HG03565 (cell line): ENCODE measurements around the gene OTUB1.
"Not testable (repeated sequence)": the region's sequence is repeated elsewhere in the genome, so short reads cannot be mapped to it uniquely, and the experiment has no call there.

Source experiments
- ATAC-seq: cut with Tn5 transposase; IDR thresholded peaks from one replicate; pipeline ENCODE4 v1.9.1; 2021; ENCODE audit warnings: mild to moderate bottlenecking, moderate library complexity; ENCODE audit not compliant: unreplicated experiment

OTUB1 gene

GRCh38 chr11:63986156-63986931 is at the start of gene OTUB1:
Gene OTUB1 (plus strand): TSS chr11:63986438. CDS start chr11:63986457, 19 bp downstream.
- peak; percentile 70 for ATAC-seq

- ATAC-seq = peak; percentile 8
Measured at GRCh38 chr11:63937713-63938478, 48.3 kb upstream of the OTUB1 start.

GRCh38 chr11:63938479-63939396 is 47.5 kb upstream of the OTUB1 start, which contains the start of gene NAA40:
Gene NAA40 (plus strand): TSS chr11:63939002. CDS start chr11:63939097, 95 bp downstream.
- peak; percentile 94 for ATAC-seq

GRCh38 chr11:63939397-63939891 is 46.8 kb upstream of the OTUB1 start:
- no peak for ATAC-seq

GRCh38 chr11:63940786-63941185 is 45.5 kb upstream of the OTUB1 start:
- ATAC-seq = no peak

- ATAC-seq = no peak
Measured at GRCh38 chr11:63941901-63942300, 44.3 kb upstream of the OTUB1 start.

- ATAC-seq = no peak
Measured at GRCh38 chr11:63942803-63943202, 43.4 kb upstream of the OTUB1 start.

GRCh38 chr11:63944987-63945386 is 41.3 kb upstream of the OTUB1 start:
- no peak for ATAC-seq

- no peak for ATAC-seq
Measured at GRCh38 chr11:63945477-63946163, 40.6 kb upstream of the OTUB1 start.

GRCh38 chr11:63951779-63952536 is 34.3 kb upstream of the OTUB1 start:
- no peak for ATAC-seq

GRCh38 chr11:63952570-63952969 is 33.7 kb upstream of the OTUB1 start:
- ATAC-seq = no peak

GRCh38 chr11:63958008-63958407 is 28.2 kb upstream of the OTUB1 start:
- ATAC-seq = no peak

- no peak for ATAC-seq
Measured at GRCh38 chr11:63961608-63962412, 24.4 kb upstream of the OTUB1 start.

GRCh38 chr11:63963895-63964294 is 22.3 kb upstream of the OTUB1 start:
- not testable (repeated sequence) for ATAC-seq

GRCh38 chr11:63966444-63966843 is 19.8 kb upstream of the OTUB1 start:
- ATAC-seq = no peak

GRCh38 chr11:63969461-63969860 is 16.8 kb upstream of the OTUB1 start:
- no peak for ATAC-seq

- ATAC-seq = no peak
Measured at GRCh38 chr11:63970902-63971301, 15.3 kb upstream of the OTUB1 start.

GRCh38 chr11:63973912-63974258 is 12.4 kb upstream of the OTUB1 start:
- not testable (repeated sequence) for ATAC-seq
